Gastrocnemius medialis (tissue), 4 donors: ENCODE data around the gene PDXK.
"Not testable (repeated sequence)": the region's sequence is repeated elsewhere in the genome, so short reads cannot be mapped to it uniquely, and the experiment has no call there.

Experiments
- CTCF ChIP-seq, 5 experiments: fragments of 450-650 bp in 3 of 5; fragments of 200-600 bp in 2 of 5; sonication (generic) in 2 of 5; IDR thresholded peaks in 4 of 5; conservative IDR thresholded peaks in 1 of 5; 1 replicate in 4 of 5; 2 replicates in 1 of 5; pipeline ENCODE4 v1.5.1; 2016 to 2019; ENCODE audit warnings: antibody characterized with exemption in 5 of 5, mild to moderate bottlenecking in 3 of 5, moderate library complexity in 3 of 5
- POLR2A ChIP-seq, 2 donors: fragments of 450-650 bp; IDR thresholded peaks; one replicate each; pipeline ENCODE4 v1.6.1; 2017; ENCODE audit warnings: antibody characterized with exemption in 2 of 2, mild to moderate bottlenecking in 2 of 2, moderate library complexity in 2 of 2

- not testable (repeated sequence) for TF ChIP-seq CTCF (IDR thresholded peaks at IDR 0.05 in 4 of 5, conservative IDR thresholded peaks at IDR 0.05 in 1 of 5); POLR2A (IDR thresholded peaks at IDR 0.05)
Measured at GRCh38 chr21:43699492-43699777, 19.5 kb upstream of the PDXK start.
